ENCODE data around the gene DOCK4.

GRCh38 chr7:111958431-111958830 lies 247.8 kb downstream of the DOCK4 start:
- TF ChIP-seq CTCF (IDR thresholded peaks at IDR 0.05; ENCODE audit: insufficient read depth, low read depth, low read length) (no peak), EZH2 (IDR thresholded peaks at IDR 0.05; ENCODE audit: insufficient read depth, low read length) (no peak)
